Progenitor cell of endocrine pancreas (in vitro differentiated cells): ENCODE measurements around the gene PGM3. TPM values are rescaled to one million over a fixed set of nuclear protein-coding genes. Genes with fewer than 3 reads are reported as not detected.

Experiments
- DNase-seq: peaks from one replicate; pipeline ENCODE4 v3.0.0; 2021; ENCODE audit warnings: low spot score; ENCODE audit not compliant: unreplicated experiment
- H3K27ac Mint-ChIP-seq: 2 replicates; pipeline ENCODE4 v1.8.0; 2021; ENCODE audit warnings: mild to moderate bottlenecking, moderate library complexity, mixed read lengths
- H3K27me3 Mint-ChIP-seq: 2 replicates; pipeline ENCODE4 v1.8.0; 2021; ENCODE audit warnings: mixed read lengths
- H3K36me3 Mint-ChIP-seq: 2 replicates; pipeline ENCODE4 v1.8.0; 2022; ENCODE audit warnings: mixed read lengths; ENCODE audit not compliant: insufficient read depth
- H3K4me1 Mint-ChIP-seq: 2 replicates; pipeline ENCODE4 v1.8.0; 2021; ENCODE audit warnings: low read depth, mixed read lengths
- H3K4me3 Mint-ChIP-seq: 2 replicates; pipeline ENCODE4 v1.8.0; 2021; ENCODE audit warnings: low read depth, mild to moderate bottlenecking, moderate library complexity, mixed read lengths
- H3K9me3 Mint-ChIP-seq: 2 replicates; pipeline ENCODE4 v1.8.0; 2021; ENCODE audit warnings: low read depth, mixed read lengths
- CTCF ChIP-seq: fragments of 200-600 bp; sonication (generic); IDR thresholded peaks from one replicate; pipeline ENCODE4 v1.5.0; 2021; ENCODE audit warnings: antibody characterized with exemption, mild to moderate bottlenecking; ENCODE audit not compliant: unreplicated experiment
- total RNA-seq: library from RNA; stranded (reverse); gene quantifications from 2 replicates; pipeline ENCODE4 v1.2.1, GENCODE V29; 2021

The PGM3 gene
- total RNA-seq, 1 donor from 2014 or later: 62.3 TPM

- Mint-ChIP-seq H3K4me1 (no peaks in the 10 kb centered on the region), H3K4me3 (no peak overlapping the region), H3K27me3 (no peaks in the 10 kb centered on the region), H3K36me3 (peaks cover 26% of the 10 kb centered on the region), H3K9me3 (no peaks in the 10 kb centered on the region), H3K27ac (no peak overlapping the region)
- DNase-seq: no peak
- no peak for TF ChIP-seq CTCF
These were observed 24.5 kb downstream of the PGM3 start for GRCh38 chr6:83168556-83168955.

- H3K9me3 Mint-ChIP-seq: no peaks in the 10 kb centered on the region
These were observed 25.3 kb downstream of the PGM3 start for GRCh38 chr6:83167726-83168278.

GRCh38 chr6:83160167-83160566 is 32.9 kb downstream of the PGM3 start:
- no peaks in the 10 kb centered on the region for H3K9me3 Mint-ChIP-seq
- peaks cover 12% of the 10 kb centered on the region for H3K36me3 Mint-ChIP-seq
- no peaks in the 10 kb centered on the region for H3K27me3 Mint-ChIP-seq
- no peak overlapping the region for H3K4me3 Mint-ChIP-seq
- no peak for TF ChIP-seq CTCF
- DNase-seq: no peak
- H3K4me1 Mint-ChIP-seq: no peaks in the 10 kb centered on the region
- H3K27ac Mint-ChIP-seq: no peak overlapping the region

More at GRCh38 chr6:83167726-83168278, 25.3 kb downstream of the PGM3 start:
- TF ChIP-seq CTCF: no peak
- Mint-ChIP-seq H3K36me3 (peaks cover 23% of the 10 kb centered on the region), H3K27ac (peak overlapping the region; percentile 52), H3K4me1 (no peaks in the 10 kb centered on the region), H3K27me3 (no peaks in the 10 kb centered on the region), H3K4me3 (no peak overlapping the region)
- no peak for DNase-seq

DNA sequence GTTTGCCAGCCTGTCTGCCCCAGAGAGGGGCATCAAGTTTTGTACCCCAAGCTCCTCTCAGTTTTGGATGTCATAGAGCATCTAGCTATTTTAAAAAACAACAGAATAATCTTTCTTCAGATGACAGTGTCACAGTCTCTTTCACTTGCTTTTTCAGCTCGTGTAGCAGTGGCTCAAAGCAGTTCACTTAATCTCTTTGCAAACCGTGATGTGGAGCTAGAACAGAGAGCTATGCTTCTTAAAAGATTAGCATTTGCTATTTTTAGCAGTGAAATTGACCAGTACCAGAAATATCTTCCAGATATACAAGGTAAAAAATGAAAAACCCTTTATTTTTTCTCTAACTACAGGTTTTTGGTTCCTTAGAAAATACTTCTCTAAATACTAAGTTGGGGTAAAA is 37.3 kb downstream of the PGM3 start:
- peaks cover 10% of the 10 kb centered on the region for H3K36me3 Mint-ChIP-seq
- no peaks in the 10 kb centered on the region for H3K4me1 Mint-ChIP-seq
- TF ChIP-seq CTCF: no peak
- no peak overlapping the region for H3K27ac Mint-ChIP-seq
- no peaks in the 10 kb centered on the region for H3K9me3 Mint-ChIP-seq
- no peak overlapping the region for H3K4me3 Mint-ChIP-seq
- DNase-seq: no peak
- no peaks in the 10 kb centered on the region for H3K27me3 Mint-ChIP-seq

- no peak for TF ChIP-seq CTCF
- H3K27me3 Mint-ChIP-seq: no peaks in the 10 kb centered on the region
- no peaks in the 10 kb centered on the region for H3K9me3 Mint-ChIP-seq
- H3K4me3 Mint-ChIP-seq: no peak overlapping the region
- DNase-seq: no peak
- H3K27ac Mint-ChIP-seq: no peak overlapping the region
- H3K36me3 Mint-ChIP-seq: peaks cover 9% of the 10 kb centered on the region
- H3K4me1 Mint-ChIP-seq: no peaks in the 10 kb centered on the region
These were observed 39.1 kb downstream of the PGM3 start for GRCh38 chr6:83153883-83154521.
